HFF-Myc (cell line): ENCODE measurements around the gene APOL2.
"Not testable (repeated sequence)": the region's sequence is repeated elsewhere in the genome, so short reads cannot be mapped to it uniquely, and the experiment has no call there.

ENCODE experiments used
- DNase-seq: peaks from one replicate; pipeline ENCODE4 v3.0.0-alpha.2; 2011; ENCODE audit warnings: low read depth; ENCODE audit errors: extremely low read depth
- H3K4me3 ChIP-seq: replicated peaks from 2 replicates; pipeline ENCODE4 v1.5.1; 2011; ENCODE audit warnings: low read depth, mild to moderate bottlenecking, control low read depth, low read length
- TF ChIP-seq, protein P1 (sequence below): IDR thresholded peaks from 2 replicates; pipeline ENCODE4 v1.5.1; 2012; ENCODE audit warnings: mild to moderate bottlenecking, low read depth, low read length, control low read depth; ENCODE audit errors: missing control alignments

APOL2 gene

DNA sequence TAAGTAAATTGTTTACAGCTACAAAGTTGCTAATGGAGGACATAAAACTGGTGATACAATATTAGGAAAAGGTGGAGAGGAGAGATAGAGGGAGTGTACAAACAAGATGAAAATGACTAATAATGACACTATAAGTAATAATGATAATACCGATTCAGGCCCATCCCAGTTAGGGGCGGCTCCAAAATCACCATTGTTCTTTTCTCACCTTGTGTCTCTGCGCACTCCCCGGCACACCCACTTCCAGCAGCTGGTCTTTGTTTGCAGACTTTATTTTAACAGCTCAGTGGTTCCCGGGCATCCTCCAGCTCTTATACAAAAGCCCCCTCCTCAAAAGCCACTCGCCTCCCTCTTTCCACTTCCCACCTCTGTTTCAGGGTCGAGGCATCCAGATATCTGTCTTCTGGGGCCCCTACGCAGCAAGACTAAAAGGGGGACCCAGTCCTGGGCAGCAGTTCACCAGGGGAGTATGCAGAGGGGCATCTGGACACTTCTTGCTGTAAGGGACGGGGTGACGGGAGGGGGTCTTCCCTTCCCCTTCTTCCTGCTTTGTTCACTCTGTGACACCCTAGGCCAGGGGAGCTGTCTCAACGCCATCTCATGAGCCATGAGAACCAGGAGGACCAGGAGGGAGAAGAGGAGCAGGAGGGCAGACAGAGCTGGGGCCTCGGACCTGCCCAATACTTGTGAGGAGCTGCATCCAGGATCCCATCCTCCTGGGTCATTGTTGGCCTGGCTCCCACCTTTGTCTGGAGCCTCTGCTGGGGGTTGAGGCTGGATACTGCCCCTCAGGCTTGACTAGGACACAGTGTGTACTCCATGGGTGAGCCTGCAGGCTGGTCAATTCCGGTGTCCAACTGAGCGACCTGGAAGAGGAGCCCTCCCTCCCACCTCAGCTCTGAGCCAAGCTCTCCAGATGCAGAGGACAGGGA, 2.7 kb downstream of the APOL2 start:
- TF ChIP-seq, protein P1, sequence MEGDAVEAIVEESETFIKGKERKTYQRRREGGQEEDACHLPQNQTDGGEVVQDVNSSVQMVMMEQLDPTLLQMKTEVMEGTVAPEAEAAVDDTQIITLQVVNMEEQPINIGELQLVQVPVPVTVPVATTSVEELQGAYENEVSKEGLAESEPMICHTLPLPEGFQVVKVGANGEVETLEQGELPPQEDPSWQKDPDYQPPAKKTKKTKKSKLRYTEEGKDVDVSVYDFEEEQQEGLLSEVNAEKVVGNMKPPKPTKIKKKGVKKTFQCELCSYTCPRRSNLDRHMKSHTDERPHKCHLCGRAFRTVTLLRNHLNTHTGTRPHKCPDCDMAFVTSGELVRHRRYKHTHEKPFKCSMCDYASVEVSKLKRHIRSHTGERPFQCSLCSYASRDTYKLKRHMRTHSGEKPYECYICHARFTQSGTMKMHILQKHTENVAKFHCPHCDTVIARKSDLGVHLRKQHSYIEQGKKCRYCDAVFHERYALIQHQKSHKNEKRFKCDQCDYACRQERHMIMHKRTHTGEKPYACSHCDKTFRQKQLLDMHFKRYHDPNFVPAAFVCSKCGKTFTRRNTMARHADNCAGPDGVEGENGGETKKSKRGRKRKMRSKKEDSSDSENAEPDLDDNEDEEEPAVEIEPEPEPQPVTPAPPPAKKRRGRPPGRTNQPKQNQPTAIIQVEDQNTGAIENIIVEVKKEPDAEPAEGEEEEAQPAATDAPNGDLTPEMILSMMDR, result no peak
- H3K4me3 ChIP-seq, result no peak overlapping the region
- no peak for DNase-seq

DNA sequence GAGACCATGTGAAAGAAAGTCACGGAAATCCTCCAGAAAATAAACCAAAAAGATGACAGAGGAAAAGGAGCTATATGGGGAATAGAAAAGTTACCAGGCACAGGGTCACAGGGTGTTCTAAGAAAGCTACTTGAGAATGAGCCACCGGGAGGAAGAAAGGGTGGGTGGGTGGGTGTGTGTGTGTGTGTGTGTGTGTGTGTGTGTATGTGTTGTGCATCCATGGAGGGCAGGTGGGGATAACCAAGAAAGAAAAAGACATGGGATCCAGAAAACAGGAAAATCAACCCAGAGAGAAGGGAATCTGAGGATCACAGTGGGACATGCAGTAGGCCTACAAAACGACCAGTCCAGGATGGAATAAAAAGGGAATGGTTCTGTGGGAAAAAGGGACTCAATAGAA, 3.7 kb downstream of the APOL2 start:
- no peak overlapping the region for H3K4me3 ChIP-seq
- no peak for DNase-seq
- TF ChIP-seq, protein P1, result no peak

DNA sequence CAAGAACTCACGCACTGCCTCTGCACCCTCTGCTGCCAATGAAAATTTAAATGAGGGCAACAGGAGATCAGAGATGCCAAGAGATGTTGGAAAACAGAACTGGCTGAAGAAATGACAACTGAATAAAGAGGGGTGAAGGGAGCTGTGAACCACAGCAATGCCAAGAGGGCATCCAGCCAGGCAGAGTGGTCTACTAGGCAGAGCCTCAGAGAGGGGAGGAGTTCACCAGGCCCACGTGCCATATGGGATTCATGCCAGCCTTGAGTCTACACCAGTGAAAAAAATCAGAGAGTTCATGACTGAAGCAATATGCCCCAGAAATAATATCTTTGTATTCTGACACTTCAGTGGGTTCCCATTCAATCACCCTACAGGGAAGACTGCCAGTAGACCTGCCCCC, 4.4 kb downstream of the APOL2 start:
- no peak overlapping the region for H3K4me3 ChIP-seq
- no peak for DNase-seq
- TF ChIP-seq, protein P1, result no peak

DNA sequence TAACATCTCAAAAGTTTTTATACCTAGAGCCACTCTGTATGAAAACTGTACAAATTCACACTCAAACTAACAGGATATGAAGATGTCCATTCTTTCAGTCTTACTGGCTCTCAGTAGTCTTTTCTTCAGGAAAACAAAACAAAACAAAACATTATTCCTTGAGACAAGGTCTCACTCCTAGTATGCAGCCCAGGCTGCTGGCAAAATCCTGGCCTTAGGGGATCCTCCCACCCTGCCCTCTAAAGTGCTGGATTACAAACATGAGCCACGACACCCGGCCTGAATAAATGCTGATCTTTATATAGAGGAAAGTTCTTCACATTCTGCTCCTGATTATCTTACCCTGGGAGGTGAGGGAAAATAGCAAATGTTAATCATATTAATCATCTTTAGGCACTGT, 5.1 kb downstream of the APOL2 start:
- no peak for DNase-seq
- TF ChIP-seq, protein P1, result no peak
- no peak overlapping the region for H3K4me3 ChIP-seq

DNA sequence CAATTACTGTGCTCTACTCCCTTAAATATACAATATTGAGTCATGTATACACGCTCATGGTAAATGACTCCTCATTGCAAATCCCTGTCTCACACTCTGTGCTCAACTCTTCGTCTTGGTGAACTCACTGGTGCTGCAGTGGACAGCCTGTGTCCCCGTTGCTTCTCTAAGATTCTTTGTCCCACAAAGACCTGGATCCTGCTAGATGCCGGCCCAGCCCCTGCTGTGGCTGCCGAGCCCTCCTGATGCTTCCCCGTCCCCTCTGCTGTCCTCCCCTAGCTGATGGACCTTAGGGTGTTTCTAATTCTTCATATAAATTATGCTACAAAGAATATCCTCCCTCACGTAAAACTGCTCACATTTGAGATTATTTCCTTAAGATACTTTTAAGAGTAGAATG, 5.5 kb downstream of the APOL2 start:
- TF ChIP-seq, protein P1, result no peak
- DNase-seq, result no peak
- no peak overlapping the region for H3K4me3 ChIP-seq

DNA sequence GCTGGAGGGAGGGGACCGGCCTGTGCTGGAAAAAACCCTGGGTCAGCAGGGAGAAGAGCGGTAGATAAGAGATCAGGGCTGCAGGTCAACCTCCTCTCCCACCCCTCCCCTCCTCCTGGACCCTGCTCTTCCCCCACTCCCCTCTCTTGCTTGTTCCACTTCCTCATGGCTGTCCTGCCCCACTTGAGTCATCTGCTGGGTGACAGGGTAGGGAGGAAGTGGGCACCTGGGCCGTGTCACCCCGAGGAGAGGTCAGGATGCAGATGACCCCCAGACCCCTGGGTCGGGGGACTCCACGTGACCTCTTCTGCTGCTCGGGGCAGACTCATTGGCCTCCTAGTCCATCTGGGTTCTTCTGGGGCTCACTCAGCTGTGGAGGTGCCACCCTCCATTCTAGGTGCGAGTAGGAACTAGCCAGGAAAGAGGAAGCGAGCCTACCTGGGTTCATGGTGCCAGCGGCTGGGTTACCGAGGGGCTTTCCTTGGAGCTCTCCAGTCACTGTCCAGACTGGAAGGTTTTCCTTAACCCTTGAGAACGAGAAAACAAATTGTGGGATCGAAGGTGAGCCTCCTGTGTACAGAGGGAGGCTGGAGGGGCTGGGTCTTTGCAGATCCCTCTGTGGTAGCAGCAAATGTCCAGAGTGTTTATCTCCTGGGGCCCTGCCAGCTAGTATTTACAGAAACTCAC, 6.5 kb downstream of the APOL2 start:
- TF ChIP-seq, protein P1, result no peak
- H3K4me3 ChIP-seq, result no peak overlapping the region
- no peak for DNase-seq

DNA sequence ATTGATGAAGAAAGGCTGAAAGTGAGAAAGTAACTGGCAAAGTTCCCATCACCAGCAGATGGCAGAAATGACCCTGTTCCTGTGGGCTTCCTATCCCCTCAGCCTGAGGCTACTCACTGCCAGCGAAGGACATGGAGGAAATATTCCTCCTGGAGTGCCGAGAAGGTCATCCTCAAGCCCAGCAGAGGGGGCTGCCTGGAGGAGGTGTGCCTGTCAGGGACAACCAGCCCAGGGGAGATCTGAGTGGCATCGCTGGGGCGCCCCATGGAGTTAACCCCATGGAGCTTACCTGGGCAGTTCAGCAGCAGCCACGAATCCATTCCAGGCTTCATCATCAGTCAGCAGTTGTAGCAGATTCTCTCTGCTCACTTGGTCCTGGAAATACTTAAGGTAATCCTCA, 8.3 kb downstream of the APOL2 start:
- not testable (repeated sequence) for DNase-seq, H3K4me3 ChIP-seq

DNA sequence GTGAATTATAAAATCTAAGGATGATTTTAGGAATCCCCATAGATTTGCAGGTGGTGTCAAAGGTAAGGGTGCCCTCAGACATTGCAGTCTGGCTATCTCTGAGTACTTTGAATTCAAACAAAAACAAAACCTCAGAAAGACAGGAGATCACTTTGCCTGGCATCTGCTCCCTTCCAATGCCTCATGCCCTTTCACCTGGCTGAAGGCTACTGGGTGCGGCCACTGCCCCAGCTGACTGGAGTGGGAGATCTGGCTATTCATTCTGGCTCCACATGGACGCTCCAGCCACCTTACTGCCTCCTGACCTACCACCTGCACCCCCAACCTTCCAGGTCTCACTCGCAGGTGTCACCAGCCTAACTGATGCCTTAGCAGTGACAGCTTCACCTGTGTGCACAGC, 9.7 kb downstream of the APOL2 start:
- not testable (repeated sequence) for DNase-seq, H3K4me3 ChIP-seq
